ENCODE results near the gene COL5A1.

COL5A1 gene

DNA sequence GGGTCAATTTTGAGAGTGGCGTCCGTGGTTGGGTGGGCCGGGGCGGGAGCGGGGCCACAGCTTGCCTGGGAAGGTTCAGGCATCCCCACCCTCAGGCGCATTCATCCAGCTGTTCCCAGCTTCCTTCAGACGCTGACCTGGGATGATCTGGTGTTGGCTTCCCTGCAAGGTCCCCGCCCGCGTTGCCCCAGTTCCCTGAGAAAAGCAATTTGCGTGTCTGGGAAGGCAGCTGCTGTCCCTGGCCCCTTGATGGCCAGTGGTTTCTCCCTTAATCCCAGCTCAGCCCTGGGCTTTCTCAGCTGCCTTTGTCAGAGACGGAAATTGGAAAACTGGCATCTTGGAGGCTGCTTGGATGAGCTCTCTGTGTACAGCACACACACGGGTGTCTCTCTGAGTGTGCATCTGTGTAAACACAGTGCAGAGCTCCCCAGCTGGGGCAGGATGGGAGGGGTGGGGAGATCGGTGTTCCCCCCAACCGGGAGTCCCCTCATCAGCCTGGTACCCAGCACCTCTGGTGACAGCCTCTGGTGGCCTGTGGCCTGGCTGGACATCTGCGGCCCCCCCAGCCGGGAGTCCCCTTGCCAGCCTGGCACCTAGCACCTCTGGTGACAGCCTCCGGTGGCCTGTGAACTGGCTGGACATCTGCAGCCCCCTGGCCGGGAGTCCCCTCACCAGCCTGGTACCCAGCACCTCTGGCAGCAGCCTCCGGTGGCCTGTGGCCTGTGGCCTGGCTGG is 94.0 kb downstream of the COL5A1 start:
- DNase-seq (ENCODE audit: insufficient read length, low spot score) (no peak), FAIRE-seq (no peak)

DNA sequence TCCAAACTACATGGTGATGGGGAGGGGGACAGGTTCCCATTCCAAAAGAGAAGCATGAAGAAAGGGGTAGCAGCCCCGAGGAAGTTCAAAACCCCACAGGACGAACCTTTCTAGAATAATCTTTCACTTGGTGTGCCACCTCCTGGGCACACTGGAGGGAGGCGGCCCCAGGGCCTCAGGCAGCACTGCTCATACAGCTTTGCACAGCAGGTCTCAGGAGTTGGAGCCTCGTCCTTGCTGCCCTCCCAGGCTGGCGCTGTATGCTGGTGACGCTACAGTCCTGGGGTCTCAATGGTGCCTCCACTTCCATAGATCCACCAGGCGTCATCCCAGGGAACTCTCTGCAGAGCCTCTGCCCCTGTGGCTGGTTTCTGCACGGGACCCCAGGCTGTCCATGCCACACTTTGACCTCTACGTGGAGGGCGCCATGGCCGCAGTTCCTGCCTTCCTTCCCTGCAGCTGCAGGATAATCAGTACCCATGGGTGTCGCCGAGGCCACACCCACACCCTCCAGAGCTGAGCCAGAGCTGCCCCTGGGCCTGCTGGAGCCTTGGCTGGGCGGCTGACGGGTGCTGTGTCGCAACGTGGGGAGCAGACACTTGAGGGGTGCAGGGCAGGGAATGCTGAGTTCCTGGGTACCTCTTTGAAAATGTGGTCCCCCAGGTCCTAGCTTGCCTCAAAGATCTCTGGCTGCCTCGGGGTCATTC is 95.3 kb downstream of the COL5A1 start:
- DNase-seq (ENCODE audit: insufficient read length, low spot score) (no peak), FAIRE-seq (no peak)

DNA sequence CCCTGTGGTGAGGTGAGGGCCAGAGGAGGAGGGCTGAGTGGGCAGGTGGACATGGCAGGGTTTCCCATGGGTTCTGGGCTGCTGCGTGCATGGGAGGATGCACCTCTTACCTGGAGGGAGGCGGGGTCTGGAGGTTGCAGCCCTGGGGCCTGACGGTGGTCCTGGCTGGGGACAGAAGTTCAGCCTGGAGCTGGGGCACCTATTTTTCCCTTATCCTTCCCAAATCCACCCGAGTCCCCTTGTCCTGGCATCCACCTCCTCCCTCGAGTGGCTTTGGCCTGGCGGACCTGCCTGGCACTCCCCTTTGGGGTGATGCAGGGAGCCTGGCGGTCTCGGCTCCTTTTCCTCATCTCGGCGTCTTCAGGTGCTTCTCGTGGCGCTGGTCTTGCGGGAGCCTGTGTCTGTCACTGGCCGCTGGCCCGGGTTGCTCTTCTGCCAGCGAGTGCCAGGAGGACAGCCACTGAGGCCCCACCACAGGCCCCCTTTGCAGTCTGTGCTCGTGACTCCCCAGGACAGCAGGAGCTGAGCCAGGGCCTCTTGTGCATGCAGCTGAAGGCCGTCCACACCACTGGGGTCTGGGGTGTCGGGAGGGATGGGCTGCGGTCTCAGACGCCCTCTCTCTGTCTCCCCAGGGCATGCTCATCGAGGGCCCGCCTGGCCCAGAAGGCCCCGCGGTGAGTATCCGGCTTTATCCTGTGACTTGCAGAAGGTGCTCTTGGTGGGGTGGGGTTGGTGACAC is 96.4 kb downstream of the COL5A1 start:
- DNase-seq (ENCODE audit: insufficient read length, low spot score) (no peak), FAIRE-seq (no peak)

DNA sequence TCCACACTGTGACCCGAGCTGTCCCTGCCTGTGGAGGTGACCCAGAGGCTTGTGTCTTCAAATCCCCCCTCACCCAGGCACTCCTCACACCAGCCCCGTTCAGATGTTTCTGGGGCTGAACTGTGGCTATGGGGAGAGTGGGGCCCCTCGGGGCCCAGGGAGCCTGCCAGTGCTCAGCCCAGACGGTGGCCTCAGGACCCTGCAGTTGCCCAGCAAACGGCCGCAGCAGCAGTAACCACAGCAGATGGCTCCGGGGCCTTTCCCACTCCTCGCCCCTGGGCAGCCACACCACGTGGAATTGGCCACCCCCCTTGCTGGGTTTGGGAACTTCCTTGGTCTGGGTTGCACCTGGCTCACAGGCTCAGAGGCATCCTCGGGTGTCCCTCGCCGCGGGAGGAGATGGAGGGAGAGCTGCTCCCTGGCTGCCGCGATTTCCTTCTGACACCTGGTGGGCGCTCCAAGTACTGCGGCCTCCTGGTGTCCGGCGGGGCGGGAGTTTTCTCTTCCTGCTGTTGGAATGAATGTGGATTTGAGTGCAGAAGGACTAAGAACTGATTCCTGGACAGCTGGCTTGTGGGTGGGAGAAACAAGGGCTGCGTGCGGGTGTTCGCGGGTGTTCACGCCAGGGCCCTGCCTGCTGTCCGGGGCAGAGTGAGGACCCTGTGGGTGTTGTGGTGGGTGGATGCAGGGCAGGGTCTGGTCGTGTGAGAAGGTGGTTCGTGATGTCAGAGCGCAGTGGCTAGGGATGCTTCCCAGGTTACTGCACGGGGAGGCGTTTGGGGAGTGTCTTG is 97.5 kb downstream of the COL5A1 start:
- DNase-seq (ENCODE audit: insufficient read length, low spot score) (peak; percentile 70), FAIRE-seq (peak; percentile 31)

DNA sequence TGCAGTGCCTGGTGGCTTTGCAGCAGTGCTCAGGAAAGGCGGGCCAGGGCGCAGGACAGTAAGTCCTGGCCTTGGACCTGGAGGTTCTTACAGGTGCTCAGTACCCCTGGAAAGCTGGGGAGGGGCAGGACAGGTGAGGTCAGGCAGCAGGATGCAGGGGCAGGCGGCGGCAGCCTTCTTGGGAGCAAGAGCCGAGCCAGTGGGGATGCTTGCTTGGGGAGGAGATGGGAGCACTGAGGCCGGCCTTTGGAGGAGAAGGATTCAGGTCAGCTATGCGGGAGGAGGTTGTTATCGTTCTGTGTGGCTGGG is 98.0 kb downstream of the COL5A1 start:
- DNase-seq (ENCODE audit: insufficient read length, low spot score) (no peak), FAIRE-seq (no peak)

DNA sequence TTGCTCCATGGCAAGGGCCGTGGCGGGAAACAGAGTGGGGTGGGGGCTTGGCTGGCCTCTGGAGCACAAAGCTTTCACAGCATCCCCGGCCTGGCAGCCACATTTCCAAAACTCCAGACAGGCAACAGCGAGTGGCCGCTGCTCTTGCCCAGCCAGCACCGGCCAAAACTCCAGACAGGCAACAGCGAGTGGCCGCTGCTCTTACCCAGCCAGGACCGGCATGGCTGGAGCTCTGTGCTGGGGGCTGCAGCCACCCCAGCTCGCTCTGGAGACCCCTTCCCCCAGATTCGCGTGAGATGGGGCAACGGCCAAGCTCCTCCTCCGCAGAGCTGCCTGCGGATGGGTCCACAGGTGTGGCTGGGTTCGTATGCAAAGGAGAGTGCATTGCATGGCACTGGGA is 98.5 kb downstream of the COL5A1 start:
- FAIRE-seq = no peak

DNA sequence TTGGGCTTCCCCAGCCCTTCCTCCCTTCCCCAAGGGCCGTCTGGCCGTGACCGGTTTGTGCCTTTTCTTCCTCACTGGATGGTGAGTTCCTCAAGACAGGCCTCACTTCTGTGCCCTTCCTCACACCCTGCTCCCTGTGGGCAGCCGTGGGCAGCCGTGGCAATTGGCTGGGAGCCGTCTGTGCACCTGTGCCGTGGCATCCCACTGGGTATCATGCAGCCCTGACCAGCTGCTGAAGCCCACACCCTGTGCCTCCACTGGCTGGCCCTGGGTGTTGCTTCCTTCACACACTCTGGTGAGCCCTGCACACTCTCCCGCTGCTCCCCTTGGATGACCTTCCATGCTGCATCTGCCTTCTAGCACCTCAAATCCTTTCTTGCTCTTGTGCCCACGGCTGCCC is 100.2 kb downstream of the COL5A1 start:
- DNase-seq (ENCODE audit: insufficient read length, low spot score) = no peak
- no peak for FAIRE-seq

More for the DNA sequence above, 98.5 kb downstream of the COL5A1 start:
- no peak for DNase-seq (ENCODE audit: insufficient read length, low spot score)

DNA sequence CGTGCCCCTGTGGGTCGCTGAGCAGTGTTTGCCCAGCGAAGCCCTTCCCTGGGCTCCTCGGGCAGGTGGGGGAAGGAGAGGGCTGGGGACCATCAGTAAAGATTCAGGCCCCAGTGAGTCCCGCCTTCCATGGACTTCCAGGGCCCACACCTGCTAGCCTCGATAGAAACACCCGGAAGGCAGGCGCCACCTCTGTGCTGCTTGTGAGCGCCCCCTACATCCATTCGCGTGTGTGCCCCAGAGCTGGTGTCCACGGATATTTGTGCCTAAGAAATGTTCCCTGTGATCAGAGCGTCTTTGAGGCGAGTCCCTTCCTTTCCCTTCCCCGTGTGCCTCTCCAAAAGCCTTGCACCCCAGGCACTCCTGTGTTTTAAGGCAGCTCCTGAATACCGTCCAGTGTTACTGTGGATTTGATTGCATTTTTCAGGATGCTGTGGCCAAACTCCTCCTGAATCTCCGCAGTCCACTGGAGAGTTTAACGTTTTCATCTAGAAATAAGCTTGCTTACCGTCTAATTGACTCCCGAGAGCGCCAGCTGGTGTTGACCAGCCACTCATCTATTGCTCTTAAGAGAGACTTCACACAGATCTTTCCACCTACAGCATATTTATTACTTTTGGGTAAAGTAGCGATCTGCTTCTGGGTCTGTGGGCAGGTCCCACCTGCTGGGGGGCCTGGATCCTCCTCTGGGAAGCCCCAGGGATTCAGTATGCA is 101.4 kb downstream of the COL5A1 start:
- no peak for FAIRE-seq
- DNase-seq (ENCODE audit: insufficient read length, low spot score) = no peak

DNA sequence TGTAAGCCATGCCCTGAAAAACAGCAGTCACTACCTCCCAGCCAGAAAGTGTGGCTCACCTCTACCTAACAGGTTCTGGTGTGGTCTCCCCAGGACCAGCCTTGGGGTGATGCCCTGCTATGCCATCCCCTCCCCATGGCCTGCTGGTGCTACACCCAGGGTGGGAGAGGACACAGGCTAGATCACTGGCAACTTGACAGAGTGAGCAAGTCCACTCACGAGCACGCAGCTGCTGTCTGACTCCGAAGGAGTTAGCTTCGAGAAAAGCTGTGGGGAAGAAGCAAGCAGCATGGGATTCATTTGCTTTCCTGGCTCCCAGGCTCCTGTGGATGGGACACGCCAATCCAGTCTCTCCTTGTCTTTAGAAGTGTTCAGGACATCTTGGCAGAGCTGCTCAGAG is 102.2 kb downstream of the COL5A1 start:
- FAIRE-seq (no peak), DNase-seq (ENCODE audit: insufficient read length, low spot score) (no peak)

DNA sequence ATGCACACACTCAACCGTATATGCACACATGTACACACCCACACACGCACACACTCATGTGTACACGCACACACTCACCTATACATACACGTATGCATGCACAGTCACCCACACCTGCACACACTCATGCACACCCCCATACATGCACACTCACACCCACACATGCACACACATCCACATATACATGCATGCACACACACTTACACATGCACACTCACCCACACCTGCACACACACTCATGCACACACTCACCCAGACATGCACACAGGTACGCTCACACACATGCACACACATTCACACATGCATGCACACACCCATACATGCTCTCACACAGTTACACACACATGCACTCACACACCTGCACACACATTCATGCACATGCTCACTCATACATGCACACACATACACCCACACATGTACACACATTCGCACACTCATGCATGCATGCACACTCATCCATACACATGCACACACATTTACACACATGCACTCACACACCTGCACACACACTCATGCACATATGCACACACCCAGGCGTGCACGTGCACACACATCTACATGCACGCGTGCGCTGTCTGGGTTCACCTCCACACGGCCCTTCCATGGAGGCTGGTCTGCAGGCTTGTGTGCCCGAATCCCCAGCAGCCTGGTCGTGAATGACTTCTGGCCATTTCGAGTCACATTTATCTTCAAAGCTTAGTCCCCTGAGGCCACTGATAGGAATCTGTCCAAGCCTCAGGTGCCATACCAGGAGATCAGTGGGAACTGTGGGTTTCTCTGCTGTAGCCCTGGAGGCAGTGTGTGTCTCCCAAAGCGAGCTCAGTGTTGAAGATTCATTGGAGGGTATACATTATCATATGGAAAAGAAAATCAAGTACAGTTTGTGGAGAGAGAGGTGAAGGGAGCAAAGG is 103.0 kb downstream of the COL5A1 start:
- DNase-seq (ENCODE audit: insufficient read length, low spot score) (no peak), FAIRE-seq (peak; percentile 81)

DNA sequence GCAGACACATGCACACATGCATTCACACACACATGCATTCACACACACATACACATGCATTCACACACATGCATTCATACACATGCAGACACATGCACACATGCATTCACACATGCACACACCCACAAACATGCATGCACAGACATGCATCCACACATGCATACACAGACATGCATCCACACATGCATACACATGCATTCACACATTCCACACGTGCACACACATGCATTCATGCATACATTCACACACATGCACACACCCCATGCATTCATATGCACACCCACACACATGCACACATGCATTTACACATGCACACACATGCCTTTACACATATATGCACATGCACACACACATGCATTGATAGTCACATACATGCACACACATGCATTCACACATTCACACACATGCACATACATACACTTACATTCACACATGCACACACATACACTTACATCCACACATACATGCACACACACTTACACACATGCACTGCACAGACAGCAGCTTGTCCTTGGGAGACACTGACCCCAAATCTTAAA is 106.4 kb downstream of the COL5A1 start:
- peak; percentile 79 for FAIRE-seq
- no peak for DNase-seq (ENCODE audit: insufficient read length, low spot score)

DNA sequence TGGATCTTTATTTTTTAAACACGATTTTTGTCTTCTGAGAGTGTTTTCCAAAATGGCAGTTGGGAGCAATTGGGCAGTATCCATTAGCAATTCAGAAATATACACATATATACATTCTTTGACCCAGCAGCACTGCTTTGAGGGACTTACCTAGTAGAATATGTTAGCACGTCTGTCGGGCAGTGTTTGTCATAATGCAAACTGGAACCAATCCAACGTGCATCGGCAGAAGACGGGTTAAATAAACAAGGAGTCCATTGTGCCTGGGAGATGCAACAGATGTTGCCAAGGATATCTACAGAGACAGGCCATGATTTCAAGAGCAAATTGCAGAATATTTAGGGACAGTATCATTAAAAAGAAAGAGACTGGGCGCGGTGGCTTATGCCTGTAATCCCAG is 107.0 kb downstream of the COL5A1 start:
- DNase-seq (ENCODE audit: insufficient read length, low spot score) = no peak
- no peak for FAIRE-seq

DNA sequence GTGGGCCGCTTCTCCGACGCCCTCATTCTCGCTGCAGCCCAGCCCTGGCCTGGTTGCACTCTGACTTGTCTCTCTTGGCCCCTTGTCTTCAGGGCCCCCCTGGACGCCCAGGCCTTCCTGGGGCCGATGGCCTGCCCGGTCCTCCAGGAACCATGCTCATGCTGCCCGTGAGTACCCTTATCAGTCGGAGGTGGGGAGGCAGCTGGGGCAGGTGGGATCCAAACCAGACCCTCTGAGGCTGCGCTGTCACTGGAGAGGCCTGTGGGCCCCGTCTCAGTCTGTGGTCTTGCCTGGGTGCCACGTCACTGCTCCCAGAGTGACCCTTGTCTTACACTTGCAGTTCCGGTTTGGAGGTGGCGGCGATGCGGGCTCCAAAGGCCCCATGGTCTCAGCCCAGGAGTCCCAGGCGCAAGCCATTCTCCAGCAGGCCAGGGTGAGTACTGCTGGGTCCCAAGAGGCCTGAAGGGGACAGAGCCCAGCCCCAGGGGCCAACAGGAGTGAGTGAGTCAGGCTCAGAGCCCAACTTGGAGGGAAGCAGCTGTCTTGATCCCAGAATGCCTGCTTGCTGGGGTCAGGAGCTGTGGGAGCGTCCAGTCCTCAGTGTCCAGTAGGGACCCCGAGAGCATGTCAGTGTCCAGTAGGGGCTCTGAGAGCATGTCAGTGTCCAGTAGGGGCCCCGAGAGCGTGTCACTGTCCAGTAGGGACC is 109.0 kb downstream of the COL5A1 start:
- no peak for FAIRE-seq
- no peak for DNase-seq (ENCODE audit: insufficient read length, low spot score)

DNA sequence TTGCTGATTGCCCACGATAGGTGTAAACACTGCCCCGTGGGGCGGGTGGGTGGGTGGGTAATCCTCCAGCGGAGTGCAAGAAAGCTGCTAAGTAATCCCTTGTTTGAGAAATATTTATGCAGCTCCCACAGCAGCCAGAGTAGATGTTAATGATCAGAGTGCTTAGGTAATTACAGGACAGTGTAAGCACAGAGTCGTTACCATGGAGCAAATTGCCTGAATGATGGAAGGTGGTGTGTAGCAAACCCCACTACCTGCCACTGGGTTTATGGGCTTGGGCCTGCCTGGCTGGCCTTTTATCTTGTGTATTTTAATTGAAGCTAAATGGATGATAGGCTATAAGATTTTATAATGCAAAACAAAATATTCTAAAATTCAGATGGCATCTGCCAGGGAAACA is 110.0 kb downstream of the COL5A1 start:
- FAIRE-seq (no peak), DNase-seq (ENCODE audit: insufficient read length, low spot score) (no peak)

DNA sequence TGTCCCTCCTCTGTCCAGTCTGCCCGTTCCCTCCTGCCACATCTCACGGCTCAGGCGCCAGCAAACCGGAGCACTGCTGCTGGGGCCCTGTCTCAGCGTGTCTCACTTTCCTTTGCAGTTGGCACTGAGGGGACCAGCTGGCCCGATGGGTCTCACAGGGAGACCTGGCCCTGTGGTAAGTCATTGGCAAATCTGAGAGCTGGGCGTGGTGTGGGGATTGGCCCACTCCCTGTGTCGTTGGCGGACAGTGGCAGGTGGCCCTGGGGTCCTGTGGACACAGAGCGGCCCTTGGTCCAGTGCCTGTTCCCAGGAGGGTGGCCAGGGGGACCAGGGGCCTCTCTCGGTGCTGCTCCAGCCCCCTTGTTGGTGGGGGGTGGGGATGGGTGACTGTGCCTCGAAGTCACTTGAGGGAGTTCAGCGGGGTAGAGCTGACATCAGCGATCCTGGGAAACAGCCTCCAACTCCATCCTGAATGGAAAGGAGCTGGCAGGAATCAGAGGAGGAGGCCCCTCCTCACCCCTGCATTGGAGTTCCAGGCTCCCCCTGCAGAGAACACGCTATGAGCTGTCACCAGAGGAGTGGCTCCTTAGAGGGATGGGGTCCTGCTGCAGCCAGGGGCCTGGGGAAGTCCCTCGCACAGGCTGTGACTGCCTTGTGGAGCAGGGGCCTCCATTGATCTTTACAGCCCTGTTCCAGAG is 111.0 kb downstream of the COL5A1 start:
- no peak for FAIRE-seq

DNA sequence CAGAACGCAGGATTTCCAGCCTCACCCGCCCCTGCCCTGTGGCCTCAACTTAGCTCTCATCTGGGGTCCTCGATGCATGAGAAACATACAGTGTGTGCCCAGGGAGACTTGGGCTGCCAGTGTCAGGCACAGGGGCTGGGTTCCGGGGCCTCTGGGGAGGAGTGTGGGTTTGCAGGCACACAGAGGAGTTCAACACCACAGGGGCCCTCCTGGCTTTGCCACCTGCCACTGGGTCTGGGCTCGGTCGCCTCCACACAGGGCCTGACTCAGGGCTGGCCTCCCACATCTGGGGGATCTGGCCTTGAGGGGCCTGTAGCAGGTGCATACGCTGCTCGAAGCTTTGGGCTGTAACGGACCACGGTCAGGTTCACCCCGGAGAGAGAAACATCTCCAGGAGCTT is 111.6 kb downstream of the COL5A1 start:
- no peak for DNase-seq (ENCODE audit: insufficient read length, low spot score)
- FAIRE-seq = no peak

More for the DNA sequence above, 111.0 kb downstream of the COL5A1 start:
- DNase-seq (ENCODE audit: insufficient read length, low spot score) = no peak

DNA sequence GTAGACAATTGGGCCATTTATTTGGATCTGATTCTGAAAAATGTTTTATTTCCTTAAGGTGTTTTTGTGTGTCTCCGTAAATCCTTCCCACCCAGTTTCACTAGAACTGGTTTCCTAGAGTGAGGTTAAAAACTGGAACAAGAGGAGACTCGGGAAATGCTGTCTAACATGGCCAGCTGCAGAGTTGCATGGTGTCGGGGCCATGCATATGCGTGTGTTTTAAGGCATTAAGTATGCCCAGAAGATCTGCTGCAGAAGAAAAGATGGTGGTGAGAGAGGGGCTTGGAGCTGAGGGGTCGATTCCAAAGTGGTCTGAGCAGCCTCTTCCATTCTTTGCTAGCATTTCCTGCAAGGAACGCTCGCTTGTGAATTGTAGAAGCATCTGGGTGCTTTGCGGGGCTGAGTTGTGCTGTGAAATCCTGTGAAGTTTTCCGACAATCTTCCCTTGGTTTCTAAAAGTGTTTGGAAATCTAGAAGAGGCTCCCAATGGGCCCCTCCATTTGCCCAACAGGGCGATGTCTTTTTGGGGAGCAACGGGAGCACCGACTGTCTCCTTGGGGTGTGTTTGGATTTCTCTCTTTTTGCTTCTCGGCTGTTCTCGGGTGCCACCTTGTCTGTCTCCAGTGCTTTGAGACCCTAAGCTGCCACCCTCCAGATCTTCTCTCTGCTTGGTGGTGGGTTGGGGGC is 113.8 kb downstream of the COL5A1 start:
- FAIRE-seq = no peak
- DNase-seq (ENCODE audit: insufficient read length, low spot score) = no peak
